Activated naive CD4-positive, alpha-beta T cell treated with anti-CD3 and anti-CD28 coated beads, Interleukin-2, amount 50 U/mL, for 24 hours (primary cell): ENCODE results near the gene TMCC3.
"Not testable (repeated sequence)": the region's sequence is repeated elsewhere in the genome, so short reads cannot be mapped to it uniquely, and the experiment has no call there.

ENCODE experiments used
- H3K27ac Mint-ChIP-seq: one replicate; pipeline ENCODE4 v1.8.0; 2021; ENCODE audit warnings: mild to moderate bottlenecking, mixed read lengths
- H3K27me3 Mint-ChIP-seq: one replicate; pipeline ENCODE4 v1.8.0; 2021; ENCODE audit warnings: mixed read lengths
- H3K36me3 Mint-ChIP-seq: one replicate; pipeline ENCODE4 v1.8.0; 2021; ENCODE audit warnings: mixed read lengths
- H3K4me1 Mint-ChIP-seq: one replicate; pipeline ENCODE4 v1.8.0; 2021; ENCODE audit warnings: mixed read lengths
- H3K4me3 Mint-ChIP-seq: one replicate; pipeline ENCODE4 v1.8.0; 2021; ENCODE audit warnings: mild to moderate bottlenecking, mixed read lengths
- H3K9me3 Mint-ChIP-seq: one replicate; pipeline ENCODE4 v1.8.0; 2021; ENCODE audit warnings: mixed read lengths

Gene TMCC3

DNA sequence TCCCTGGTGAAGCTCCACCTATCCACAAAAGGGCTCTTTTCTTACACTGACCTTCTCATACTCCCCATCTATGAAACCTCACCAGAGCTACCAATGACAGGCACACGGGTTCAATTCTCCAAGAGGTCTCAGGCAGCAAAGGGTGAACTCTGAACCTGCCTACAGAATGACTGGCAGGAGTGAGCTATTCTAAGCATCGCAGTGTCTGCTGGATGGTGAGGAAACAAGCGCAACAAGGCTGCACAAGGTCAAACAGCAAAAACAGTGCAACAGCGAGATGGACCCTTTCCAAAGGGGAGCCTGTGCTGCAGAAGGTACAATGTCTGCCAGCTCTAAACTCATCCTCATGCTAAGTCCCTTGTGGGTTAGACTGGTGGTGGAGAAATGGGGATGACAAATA lies 22.0 kb downstream of the TMCC3 start:
- Mint-ChIP-seq H3K36me3 (no peaks in the 10 kb centered on the region), H3K9me3 (no peaks in the 10 kb centered on the region), H3K27ac (no peak overlapping the region), H3K4me3 (no peak overlapping the region), H3K4me1 (no peaks in the 10 kb centered on the region), H3K27me3 (no peaks in the 10 kb centered on the region)

DNA sequence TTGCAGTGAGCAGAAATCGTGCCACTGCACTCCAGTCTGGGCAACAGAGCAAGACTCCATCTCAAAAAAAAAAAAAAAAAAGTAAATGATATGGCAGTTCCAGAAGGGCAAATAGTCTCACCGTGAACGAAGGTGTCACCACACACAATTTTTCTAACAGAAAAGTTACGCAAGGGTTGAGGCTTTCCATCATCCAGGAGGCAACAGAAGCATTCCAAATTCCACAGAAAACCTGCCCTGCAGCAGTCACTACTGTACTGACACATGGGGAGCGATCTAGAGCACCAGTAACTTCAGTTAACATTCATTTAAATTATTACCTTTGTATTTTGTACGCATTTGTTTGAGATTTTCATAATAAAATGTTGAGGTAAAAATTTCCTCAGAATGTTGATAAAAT lies 24.8 kb downstream of the TMCC3 start:
- peaks cover 16% of the 10 kb centered on the region for H3K4me1 Mint-ChIP-seq
- H3K27ac Mint-ChIP-seq: no peak overlapping the region
- no peak overlapping the region for H3K4me3 Mint-ChIP-seq
- H3K36me3 Mint-ChIP-seq: no peaks in the 10 kb centered on the region
- H3K27me3 Mint-ChIP-seq: no peaks in the 10 kb centered on the region
- H3K9me3 Mint-ChIP-seq: no peaks in the 10 kb centered on the region

- no peaks in the 10 kb centered on the region for H3K27me3 Mint-ChIP-seq
- no peak overlapping the region for H3K27ac Mint-ChIP-seq
- H3K9me3 Mint-ChIP-seq: no peaks in the 10 kb centered on the region
- H3K4me3 Mint-ChIP-seq: no peak overlapping the region
- no peaks in the 10 kb centered on the region for H3K36me3 Mint-ChIP-seq
- peaks cover 16% of the 10 kb centered on the region for H3K4me1 Mint-ChIP-seq
Measured at GRCh38 chr12:94623161-94623920, 27.0 kb downstream of the TMCC3 start.

DNA sequence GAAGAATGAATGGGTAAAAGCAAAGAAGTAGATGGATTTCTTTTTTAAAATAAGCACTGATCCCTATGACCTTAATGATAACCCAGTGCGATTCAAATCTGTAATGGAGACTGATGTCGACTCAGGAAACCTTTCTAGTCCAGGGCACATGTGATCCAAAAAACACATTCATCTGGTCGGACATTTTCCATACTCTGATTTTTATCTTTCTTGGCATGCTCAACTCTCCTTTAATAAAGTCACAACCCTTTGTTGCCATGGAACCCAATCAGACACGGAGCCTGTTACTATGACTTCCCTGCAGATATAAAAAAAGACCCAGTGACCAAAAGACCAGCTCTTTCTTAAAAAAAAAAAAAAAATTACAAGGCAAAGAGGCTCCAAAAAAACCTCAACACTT lies 27.9 kb downstream of the TMCC3 start:
- Mint-ChIP-seq H3K9me3 (no peaks in the 10 kb centered on the region), H3K4me1 (peaks cover 16% of the 10 kb centered on the region), H3K27me3 (no peaks in the 10 kb centered on the region), H3K4me3 (peak overlapping the region; percentile 75), H3K36me3 (no peaks in the 10 kb centered on the region), H3K27ac (no peak overlapping the region)

DNA sequence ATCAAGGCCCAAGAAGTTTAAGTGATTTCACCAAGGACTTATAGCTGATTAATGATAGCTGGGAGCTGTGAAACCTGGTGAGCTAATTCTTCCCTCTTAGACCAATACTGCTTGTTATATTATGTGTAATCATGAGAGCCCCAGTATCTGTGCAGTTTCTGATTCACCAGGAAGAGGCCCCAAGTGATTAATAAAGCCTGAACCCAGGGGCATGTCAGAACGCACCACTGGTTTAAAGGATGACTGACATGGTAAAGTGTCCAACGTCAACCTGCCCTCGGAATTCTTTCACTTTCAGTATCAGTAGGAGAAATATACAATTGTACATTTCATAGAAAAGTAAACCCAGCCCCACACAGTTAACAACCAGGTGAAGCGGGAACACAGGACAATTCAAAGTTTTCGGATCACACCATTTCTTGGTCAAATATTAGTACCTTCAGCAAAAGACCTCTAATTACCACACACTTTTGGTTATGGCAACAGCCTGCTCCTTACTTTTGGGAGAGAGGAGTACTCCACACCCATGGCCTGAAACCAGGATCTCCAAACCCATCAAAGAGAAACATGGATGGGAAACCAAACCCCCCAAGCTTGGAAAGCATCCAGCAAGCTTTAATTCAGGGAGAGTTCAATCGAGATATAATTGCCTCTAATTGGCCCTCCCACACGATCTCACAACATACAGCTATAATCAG lies 28.5 kb downstream of the TMCC3 start:
- Mint-ChIP-seq H3K9me3 (no peaks in the 10 kb centered on the region), H3K4me3 (peak overlapping the region; percentile 75), H3K36me3 (no peaks in the 10 kb centered on the region)

GRCh38 chr12:94620621-94621020 lies 29.7 kb downstream of the TMCC3 start:
- Mint-ChIP-seq H3K27me3 (no peaks in the 10 kb centered on the region), H3K27ac (no peak overlapping the region), H3K9me3 (no peaks in the 10 kb centered on the region), H3K4me1 (peaks cover 16% of the 10 kb centered on the region), H3K4me3 (no peak overlapping the region), H3K36me3 (no peaks in the 10 kb centered on the region)

More for the DNA sequence above, 28.5 kb downstream of the TMCC3 start:
- Mint-ChIP-seq H3K4me1 (peaks cover 16% of the 10 kb centered on the region), H3K27ac (peak overlapping the region; percentile 59), H3K27me3 (no peaks in the 10 kb centered on the region)

DNA sequence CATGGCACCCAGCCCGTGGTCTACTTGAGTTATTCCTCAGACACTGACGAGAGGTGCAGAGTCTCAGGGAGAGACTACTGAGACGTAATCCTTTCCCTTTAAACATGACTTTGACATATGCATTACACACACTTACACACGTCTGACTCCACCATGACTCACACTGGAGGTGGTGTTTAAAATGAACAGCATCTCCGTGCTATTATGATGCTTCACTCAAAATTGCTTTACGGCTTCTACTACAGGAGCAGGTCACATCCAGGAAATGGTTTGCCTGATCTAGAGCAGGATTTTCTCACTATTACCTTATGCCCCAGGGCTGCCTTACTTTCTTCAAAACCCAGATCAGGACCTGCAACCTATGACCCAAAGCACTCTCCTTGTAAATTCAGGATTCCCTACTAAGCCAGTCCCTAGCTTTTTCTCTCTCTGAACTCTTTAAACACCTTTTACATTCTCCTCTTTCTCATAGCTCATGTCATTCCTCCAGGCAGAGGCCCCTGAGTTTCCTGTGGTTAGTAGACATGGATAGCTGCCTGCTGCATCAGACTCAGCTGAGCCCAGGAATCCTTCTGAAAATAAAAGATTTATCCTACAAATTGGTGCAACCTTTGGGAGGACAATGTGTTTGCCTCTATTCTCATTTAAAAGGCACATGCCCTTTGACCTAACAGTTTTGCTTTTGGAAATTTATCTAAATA lies 31.2 kb downstream of the TMCC3 start:
- no peak overlapping the region for H3K4me3 Mint-ChIP-seq
- no peaks in the 10 kb centered on the region for H3K36me3 Mint-ChIP-seq
- H3K27me3 Mint-ChIP-seq: no peaks in the 10 kb centered on the region
- H3K27ac Mint-ChIP-seq: peak overlapping the region; percentile 2
- no peaks in the 10 kb centered on the region for H3K9me3 Mint-ChIP-seq
- peaks cover 19% of the 10 kb centered on the region for H3K4me1 Mint-ChIP-seq

- H3K27ac Mint-ChIP-seq: no peak overlapping the region
- no peak overlapping the region for H3K4me3 Mint-ChIP-seq
- no peaks in the 10 kb centered on the region for H3K27me3 Mint-ChIP-seq
- H3K4me1 Mint-ChIP-seq: peaks cover 14% of the 10 kb centered on the region
- H3K36me3 Mint-ChIP-seq: no peaks in the 10 kb centered on the region
- H3K9me3 Mint-ChIP-seq: no peaks in the 10 kb centered on the region
Measured at GRCh38 chr12:94617101-94617500, 33.3 kb downstream of the TMCC3 start.

GRCh38 chr12:94616203-94616729 lies 34.1 kb downstream of the TMCC3 start:
- no peak overlapping the region for H3K27ac Mint-ChIP-seq
- no peaks in the 10 kb centered on the region for H3K9me3 Mint-ChIP-seq
- H3K36me3 Mint-ChIP-seq: no peaks in the 10 kb centered on the region
- peaks cover 6% of the 10 kb centered on the region for H3K4me1 Mint-ChIP-seq
- no peaks in the 10 kb centered on the region for H3K27me3 Mint-ChIP-seq
- H3K4me3 Mint-ChIP-seq: no peak overlapping the region

- H3K4me3 Mint-ChIP-seq: no peak overlapping the region
- no peak overlapping the region for H3K27ac Mint-ChIP-seq
Measured at GRCh38 chr12:94615260-94616181, 34.8 kb downstream of the TMCC3 start.

GRCh38 chr12:94614288-94614721 lies 36.1 kb downstream of the TMCC3 start:
- H3K27ac Mint-ChIP-seq: no peak overlapping the region
- peaks cover 3% of the 10 kb centered on the region for H3K4me1 Mint-ChIP-seq
- no peaks in the 10 kb centered on the region for H3K9me3 Mint-ChIP-seq
- peaks cover 2% of the 10 kb centered on the region for H3K27me3 Mint-ChIP-seq
- no peak overlapping the region for H3K4me3 Mint-ChIP-seq
- no peaks in the 10 kb centered on the region for H3K36me3 Mint-ChIP-seq

More at GRCh38 chr12:94615260-94616181, 34.8 kb downstream of the TMCC3 start:
- Mint-ChIP-seq H3K36me3 (no peaks in the 10 kb centered on the region), H3K27me3 (no peaks in the 10 kb centered on the region), H3K9me3 (no peaks in the 10 kb centered on the region), H3K4me1 (peaks cover 3% of the 10 kb centered on the region)

DNA sequence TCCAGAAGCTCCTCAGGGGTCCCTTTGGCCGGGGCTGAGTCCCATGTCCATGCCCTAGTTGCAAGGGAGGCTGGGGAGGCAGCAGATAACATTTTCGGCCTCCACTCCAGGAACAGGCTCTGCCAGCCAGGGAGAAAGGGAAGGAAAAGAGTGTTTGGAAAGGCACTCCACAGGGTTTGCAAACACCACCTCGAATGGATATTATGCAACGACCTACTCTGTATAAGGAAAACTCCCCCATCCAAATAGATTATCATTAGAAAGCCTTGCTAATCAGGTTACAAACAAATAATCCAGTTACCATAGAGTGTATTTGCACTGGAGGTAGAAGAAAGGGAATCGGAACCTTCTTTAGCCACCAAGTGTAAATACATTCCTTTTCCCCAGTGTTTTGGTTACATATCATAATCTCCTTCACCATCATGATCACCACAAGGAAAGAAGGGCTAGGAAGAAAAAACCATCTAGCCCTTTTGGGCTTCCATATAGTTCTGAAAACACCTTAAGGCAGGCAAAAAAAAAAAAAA lies 40.4 kb downstream of the TMCC3 start:
- peaks cover 4% of the 10 kb centered on the region for H3K27me3 Mint-ChIP-seq
- peaks cover 1% of the 10 kb centered on the region for H3K36me3 Mint-ChIP-seq
- no peak overlapping the region for H3K27ac Mint-ChIP-seq
- H3K4me3 Mint-ChIP-seq: no peak overlapping the region
- H3K9me3 Mint-ChIP-seq: no peaks in the 10 kb centered on the region
- H3K4me1 Mint-ChIP-seq: no peaks in the 10 kb centered on the region

DNA sequence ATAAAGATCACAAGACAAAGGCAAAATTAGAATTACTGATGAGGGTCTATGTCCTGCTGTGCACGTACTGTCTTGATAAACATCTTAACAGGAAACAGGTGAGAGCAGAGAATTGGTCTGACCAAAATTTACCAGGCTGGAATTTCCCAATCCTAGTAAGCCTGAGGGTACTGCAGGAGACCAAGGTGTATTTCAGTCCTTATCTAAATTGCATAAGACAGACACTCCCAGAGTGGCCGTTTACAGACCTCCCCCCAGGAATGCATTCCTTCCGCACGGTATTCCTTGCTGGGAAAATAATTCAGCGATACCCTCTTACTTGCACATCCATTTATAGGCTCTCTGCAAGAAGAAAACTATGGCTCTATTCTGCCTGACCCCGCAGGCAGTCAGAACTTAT lies 43.5 kb downstream of the TMCC3 start:
- H3K4me3 Mint-ChIP-seq, H3K27me3 Mint-ChIP-seq, H3K27ac Mint-ChIP-seq, H3K36me3 Mint-ChIP-seq, H3K9me3 Mint-ChIP-seq, H3K4me1 Mint-ChIP-seq: not testable (repeated sequence)

DNA sequence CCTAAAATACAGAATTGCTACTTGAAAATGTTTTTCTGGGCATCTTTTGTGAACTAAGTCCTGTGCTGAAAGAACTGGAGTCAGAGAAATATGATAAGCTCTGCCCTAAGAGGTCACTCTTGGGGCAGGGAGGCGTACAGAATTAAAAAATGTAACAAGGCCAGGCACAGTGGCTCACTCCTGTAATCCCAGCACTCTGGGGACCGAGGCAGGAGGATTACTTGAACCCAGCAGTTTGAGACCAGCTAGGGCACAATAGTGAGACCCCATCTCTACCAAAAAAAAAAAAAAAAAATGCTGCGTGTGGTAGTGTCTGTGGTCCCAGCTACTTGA lies 46.0 kb downstream of the TMCC3 start:
- H3K27ac Mint-ChIP-seq: no peak overlapping the region
- H3K27me3 Mint-ChIP-seq: peaks cover 2% of the 10 kb centered on the region
- no peaks in the 10 kb centered on the region for H3K9me3 Mint-ChIP-seq
- no peak overlapping the region for H3K4me3 Mint-ChIP-seq
- H3K36me3 Mint-ChIP-seq: peaks cover 1% of the 10 kb centered on the region
- no peaks in the 10 kb centered on the region for H3K4me1 Mint-ChIP-seq
